Adrenal gland (tissue), 12 donors: ENCODE results near the gene PMP22. TPM values are rescaled to one million over a fixed set of nuclear protein-coding genes. Genes with fewer than 3 reads are reported as not detected.

Experiments used
- DNase-seq, 7 donors: peaks; one replicate each; pipeline ENCODE4 v3.0.0-alpha.2; 2019 to 2020
- H3K27ac ChIP-seq, 5 donors: fragments of 200-600 bp; sonication (generic) in 4 of 5; 1 replicate in 3 of 5; 2 replicates in 2 of 5; pipeline versions ENCODE4 v1.5.1 to v1.8.0; 2016 to 2020; ENCODE audit warnings: mild to moderate bottlenecking in 1 of 5
- H3K27me3 ChIP-seq: fragments of 200-600 bp; 2 replicates; pipeline ENCODE4 v1.8.0; 2021
- H3K36me3 ChIP-seq, 2 donors: fragments of 200-600 bp; replicated peaks in 1 of 2; 1 replicate in 1 of 2; 2 replicates in 1 of 2; pipeline versions ENCODE4 v1.5.1 to v1.8.0; 2018 to 2022
- H3K4me1 ChIP-seq, 2 donors: fragments of 200-600 bp; replicated peaks in 1 of 2; 1 replicate in 1 of 2; 2 replicates in 1 of 2; pipeline versions ENCODE4 v1.5.1 to v1.8.0; 2018 to 2021
- H3K4me3 ChIP-seq, 4 donors: fragments of 200-600 bp; sonication (generic) in 3 of 4; one replicate each; pipeline ENCODE4 v1.5.1; 2016 to 2018
- H3K9me3 ChIP-seq, 3 donors: fragments of 200-600 bp; sonication (generic) in 1 of 3; replicated peaks in 1 of 3; 1 replicate in 2 of 3; 2 replicates in 1 of 3; pipeline versions ENCODE4 v1.5.1 to v1.8.0; 2016 to 2021
- POLR2A ChIP-seq, 2 donors: fragments of 450-650 bp; IDR thresholded peaks; one replicate each; pipeline ENCODE4 v1.6.1; 2017; ENCODE audit warnings: antibody characterized with exemption in 2 of 2, mild to moderate bottlenecking in 2 of 2, moderate library complexity in 1 of 2
- WGBS, 4 donors: extraction: QIAGEN DNeasy Blood & Tissue Kit in 2 of 4; methylation state at CpG; one replicate each; pipeline versions ENCODE4 v1.1.5 to v1.1.7; 2013 to 2017; 5-methylcytosine and 5-hydroxymethylcytosine counted together
- intact Hi-C, 2 donors: fragments of 100-400 bp; cut with DNase I; formaldehyde crosslinking; loops; one replicate each; pipeline versions ENCODE4 v1.14.1 to v1.15.0; 2022 to 2023
- polyA plus RNA-seq, 3 donors: library from polyadenylated mRNA; stranded (reverse); fragments of 200-250 nt in 2 of 3; fragments of 350-450 nt in 1 of 3; fragmentation: Illumina TruSeq in 1 of 3; extraction: RNeasy Lipid Tissue Mini Kit (QIAGEN cat#74804) in 1 of 3; gene quantifications; one replicate each; pipeline ENCODE4 v1.2.3, GENCODE V29; 2013 to 2014
- total RNA-seq, 9 donors: library from RNA; depleted of rRNA in 4 of 9; stranded (reverse); fragments of >200 nt in 4 of 9; fragments of 120-200 nt in 1 of 9; fragmentation: NEBNext Ultra II Directional in 1 of 9; extraction: Animal tissue kit (Norgen Biotek cat#: 25700) in 1 of 9; gene quantifications; one replicate each; pipeline versions ENCODE4 v1.1.0 to v1.2.4, GENCODE V29; 2013 to 2023
- TF ChIP-seq, protein P1 (sequence below), 6 experiments: fragments of 450-650 bp in 4 of 6; fragments of 200-600 bp in 2 of 6; sonication (generic) in 1 of 6; IDR thresholded peaks; 1 replicate in 5 of 6; 2 replicates in 1 of 6; pipeline versions ENCODE4 v1.5.1 to v1.8.0; 2016 to 2021; ENCODE audit warnings: antibody characterized with exemption in 6 of 6, mild to moderate bottlenecking in 2 of 6, moderate library complexity in 1 of 6
- donor health status: healthy with polysubstance abuse.
- donor health status: Bipolar disorder and iron deficiency.
- donor health status: DM: yes; HTN: yes; CAD: no.
- donor health status: DM: no; HTN: no; CAD: no.
- donor health status: DM: no; HTN: no; CAD: no.
- donor health status: DM: yes; HTN: yes; CAD: no.

Gene PMP22
- total and polyA plus RNA-seq, 12 donors: 17.1 to 142 (median 71.4) TPM

DNA sequence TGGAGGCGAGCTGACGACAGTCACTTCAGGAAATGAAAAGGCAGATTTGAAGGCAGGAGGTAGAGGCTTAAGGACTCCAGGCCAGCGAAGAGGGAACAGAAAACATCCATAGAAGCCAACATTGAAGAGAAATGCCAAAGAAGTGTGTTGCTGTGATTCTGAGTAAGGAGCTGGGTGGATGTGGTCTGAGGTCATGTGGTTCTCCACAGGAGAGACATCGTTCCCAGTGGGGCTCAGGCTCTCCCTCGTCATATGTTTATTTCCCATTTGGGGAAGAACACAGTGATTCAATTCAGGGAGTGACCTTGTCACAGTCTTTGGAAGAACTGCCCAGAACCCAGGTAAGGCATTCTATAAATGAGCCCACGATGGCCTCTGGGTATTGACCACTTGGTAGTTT is 6.6 kb upstream of the PMP22 start:
- H3K4me3 ChIP-seq: no peak overlapping the region
- intact Hi-C loops: no loop called here
- peaks cover 0 to 5% of the 10 kb centered on the region in 2 donors for H3K4me1 ChIP-seq
- DNase-seq: no peak
- no peaks in the 10 kb centered on the region for H3K27me3 ChIP-seq
- WGBS, 4 donors: 80 to 87% (median 84%) methylated on average over 6 of the region's 6 CpGs
- H3K9me3 ChIP-seq: no peaks in the 10 kb centered on the region
- TF ChIP-seq POLR2A (IDR thresholded peaks at IDR 0.05): no peak
- TF ChIP-seq, protein P1, sequence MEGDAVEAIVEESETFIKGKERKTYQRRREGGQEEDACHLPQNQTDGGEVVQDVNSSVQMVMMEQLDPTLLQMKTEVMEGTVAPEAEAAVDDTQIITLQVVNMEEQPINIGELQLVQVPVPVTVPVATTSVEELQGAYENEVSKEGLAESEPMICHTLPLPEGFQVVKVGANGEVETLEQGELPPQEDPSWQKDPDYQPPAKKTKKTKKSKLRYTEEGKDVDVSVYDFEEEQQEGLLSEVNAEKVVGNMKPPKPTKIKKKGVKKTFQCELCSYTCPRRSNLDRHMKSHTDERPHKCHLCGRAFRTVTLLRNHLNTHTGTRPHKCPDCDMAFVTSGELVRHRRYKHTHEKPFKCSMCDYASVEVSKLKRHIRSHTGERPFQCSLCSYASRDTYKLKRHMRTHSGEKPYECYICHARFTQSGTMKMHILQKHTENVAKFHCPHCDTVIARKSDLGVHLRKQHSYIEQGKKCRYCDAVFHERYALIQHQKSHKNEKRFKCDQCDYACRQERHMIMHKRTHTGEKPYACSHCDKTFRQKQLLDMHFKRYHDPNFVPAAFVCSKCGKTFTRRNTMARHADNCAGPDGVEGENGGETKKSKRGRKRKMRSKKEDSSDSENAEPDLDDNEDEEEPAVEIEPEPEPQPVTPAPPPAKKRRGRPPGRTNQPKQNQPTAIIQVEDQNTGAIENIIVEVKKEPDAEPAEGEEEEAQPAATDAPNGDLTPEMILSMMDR (IDR thresholded peaks at IDR 0.05): no peak
- no peaks in the 10 kb centered on the region for H3K36me3 ChIP-seq
- H3K27ac ChIP-seq: no peak overlapping the region

DNA sequence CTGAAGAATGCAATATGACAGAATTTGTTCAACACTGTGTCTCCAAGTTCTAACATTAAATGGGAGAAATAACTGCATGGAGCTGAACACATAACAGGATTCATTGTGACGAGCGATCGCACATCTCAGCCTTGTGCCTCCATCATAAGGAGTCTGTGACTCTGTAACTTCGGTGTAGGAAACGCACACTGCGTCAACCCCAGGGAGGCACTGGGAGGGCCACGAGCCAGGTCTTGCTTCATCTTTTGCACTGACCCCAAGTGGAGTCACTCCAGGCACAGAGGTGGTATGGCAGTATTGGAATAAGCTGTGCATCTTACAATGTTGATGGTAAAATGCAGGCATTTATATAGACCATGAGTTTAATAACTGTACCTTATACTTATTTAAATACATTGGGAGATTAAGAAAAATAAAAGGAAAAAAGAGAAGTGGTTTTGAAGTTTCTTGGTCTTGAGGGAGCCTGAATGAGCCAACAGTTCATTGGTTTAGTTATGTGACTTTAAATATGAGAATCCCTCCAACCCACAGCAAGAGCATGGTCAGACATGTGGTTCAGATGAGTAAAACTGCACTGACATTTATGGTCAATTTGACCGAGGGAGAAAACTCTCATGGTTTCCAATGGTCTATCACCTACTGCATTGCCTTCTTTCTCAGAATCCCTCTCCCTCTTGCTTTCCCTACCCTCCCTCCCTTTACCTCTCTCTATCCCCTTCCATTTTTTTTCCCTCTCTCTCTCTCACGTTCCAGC is 5.7 kb upstream of the PMP22 start:
- Histone ChIP-seq H3K4me3 (no peak overlapping the region), H3K27ac (no peak overlapping the region), H3K36me3 (no peaks in the 10 kb centered on the region), H3K9me3 (no peaks in the 10 kb centered on the region), H3K27me3 (no peaks in the 10 kb centered on the region), H3K4me1 (peaks cover 0 to 5% of the 10 kb centered on the region in 2 donors)
- 82 to 90% (median 89%) methylated on average over 9 of the region's 9 CpGs for WGBS, 4 donors
- intact Hi-C loops: no loop called here
- no peak for DNase-seq
- TF ChIP-seq POLR2A (IDR thresholded peaks at IDR 0.05): no peak
- TF ChIP-seq, protein P1 (IDR thresholded peaks at IDR 0.05): no peak

DNA sequence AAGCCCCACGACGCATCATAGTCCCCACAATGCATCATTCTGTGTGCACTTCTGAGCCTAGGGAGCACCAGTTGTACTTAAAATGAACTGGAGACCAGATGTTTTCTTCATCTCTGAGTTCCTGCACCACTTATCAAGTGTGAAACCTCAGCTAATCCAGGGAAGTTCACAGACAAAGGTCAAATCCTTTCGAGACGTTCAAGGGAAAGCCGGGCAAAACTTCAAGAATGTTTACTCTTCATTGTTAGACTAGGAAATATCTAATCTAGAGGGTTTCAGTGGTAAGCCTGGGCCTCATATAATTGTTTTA is 4.6 kb upstream of the PMP22 start:
- intact Hi-C loops: no loop called here

GRCh38 chr17:15269087-15269779 is 4.1 kb upstream of the PMP22 start:
- no peaks in the 10 kb centered on the region for H3K27me3 ChIP-seq
- H3K4me1 ChIP-seq: peaks cover 0 to 5% of the 10 kb centered on the region in 2 donors
- WGBS, 4 donors: 58 to 68% (median 60%) methylated on average over 7 of the region's 7 CpGs
- H3K27ac ChIP-seq: peak overlapping the region in 1 of 5 donors; percentile 31
- DNase-seq: no peak
- no peak overlapping the region for H3K4me3 ChIP-seq
- H3K9me3 ChIP-seq: no peaks in the 10 kb centered on the region
- intact Hi-C loops: no loop called here
- H3K36me3 ChIP-seq: no peaks in the 10 kb centered on the region
- TF ChIP-seq, protein P1 (IDR thresholded peaks at IDR 0.05): no peak
- no peak for TF ChIP-seq POLR2A (IDR thresholded peaks at IDR 0.05)

More for the DNA sequence above, 4.6 kb upstream of the PMP22 start:
- WGBS, 4 donors: 64 to 72% (median 68%) methylated on average over 5 of the region's 5 CpGs
- H3K27ac ChIP-seq: peak overlapping the region in 1 of 5 donors; percentile 31
- H3K36me3 ChIP-seq: no peaks in the 10 kb centered on the region
- peaks cover 0 to 5% of the 10 kb centered on the region in 2 donors for H3K4me1 ChIP-seq
- no peak overlapping the region for H3K4me3 ChIP-seq
- no peak for TF ChIP-seq POLR2A (IDR thresholded peaks at IDR 0.05)
- TF ChIP-seq, protein P1 (IDR thresholded peaks at IDR 0.05): no peak
- no peak for DNase-seq
- H3K9me3 ChIP-seq: no peaks in the 10 kb centered on the region
- no peaks in the 10 kb centered on the region for H3K27me3 ChIP-seq
